HL-60 (cell line): ENCODE data around the gene ADAMTSL5.
"Not testable (repeated sequence)": the region's sequence is repeated elsewhere in the genome, so short reads cannot be mapped to it uniquely, and the experiment has no call there.

Source experiments
- DNase-seq, 2 experiments: peaks; one replicate each; pipeline ENCODE4 v3.0.0-alpha.2; 2010 to 2020; ENCODE audit warnings: low read depth in 1 of 2, low spot score in 1 of 2
- H3K27ac ChIP-seq: fragments of 250-450 bp; sonication (Bioruptor Pico); replicated peaks from 2 replicates; pipeline ENCODE4 v1.5.1; 2020; ENCODE audit warnings: mild to moderate bottlenecking, moderate library complexity
- H3K27me3 ChIP-seq: fragments of 250-450 bp; sonication (Bioruptor Pico); 2 replicates; pipeline ENCODE4 v1.5.1; 2021; ENCODE audit warnings: mild to moderate bottlenecking, moderate library complexity; ENCODE audit not compliant: insufficient read depth, poor library complexity, severe bottlenecking
- H3K4me3 ChIP-seq: replicated peaks from 2 replicates; pipeline ENCODE4 v1.5.1; 2011; ENCODE audit warnings: mild to moderate bottlenecking, control low read depth, low read length; ENCODE audit not compliant: insufficient read depth
- GABPA ChIP-seq: IDR thresholded peaks from 2 replicates; pipeline ENCODE4 v1.6.1; 2012; ENCODE audit warnings: low read depth
- POLR2AphosphoS5 ChIP-seq: IDR thresholded peaks from 2 replicates; pipeline ENCODE4 v1.6.1; 2012; ENCODE audit warnings: low read depth
- SPI1 ChIP-seq: IDR thresholded peaks from 2 replicates; pipeline ENCODE4 v1.6.1; 2012; ENCODE audit warnings: low read depth, mild to moderate bottlenecking, borderline replicate concordance
- TF ChIP-seq, protein P1 (sequence below): IDR thresholded peaks from one replicate; pipeline ENCODE4 v1.5.1; 2011; ENCODE audit warnings: low read length, control low read depth, inconsistent platforms; ENCODE audit not compliant: insufficient read depth
- TF ChIP-seq, protein P2 (sequence below): IDR thresholded peaks from 2 replicates; pipeline ENCODE4 v1.6.1; 2012; ENCODE audit warnings: low read depth; ENCODE audit not compliant: insufficient replicate concordance

Gene ADAMTSL5

DNA sequence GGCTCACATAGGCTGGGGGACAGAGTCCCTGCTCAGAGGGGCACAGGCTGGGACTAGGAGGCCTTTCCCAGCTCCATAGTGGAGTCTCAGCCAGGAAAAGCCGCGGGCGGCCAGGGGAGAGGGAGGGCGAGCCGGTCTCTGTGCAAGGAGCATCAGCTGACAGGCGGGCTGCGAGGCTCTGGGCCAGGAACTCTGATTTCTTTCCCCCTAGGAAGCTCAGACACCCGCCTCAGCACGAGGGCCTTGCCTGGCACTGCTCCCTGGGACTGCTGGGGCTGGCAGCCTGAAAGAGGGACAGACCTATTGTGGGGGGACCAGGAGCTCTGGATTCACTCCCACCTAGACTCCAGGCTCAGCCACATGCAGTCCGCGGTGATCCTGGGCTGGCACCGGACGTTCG is 8.8 kb upstream of the ADAMTSL5 start:
- no peak overlapping the region for H3K4me3 ChIP-seq
- no peak overlapping the region for H3K27ac ChIP-seq
- H3K27me3 ChIP-seq = peaks cover 22% of the 10 kb centered on the region
- no peak for TF ChIP-seq SPI1
- no peak for DNase-seq

DNA sequence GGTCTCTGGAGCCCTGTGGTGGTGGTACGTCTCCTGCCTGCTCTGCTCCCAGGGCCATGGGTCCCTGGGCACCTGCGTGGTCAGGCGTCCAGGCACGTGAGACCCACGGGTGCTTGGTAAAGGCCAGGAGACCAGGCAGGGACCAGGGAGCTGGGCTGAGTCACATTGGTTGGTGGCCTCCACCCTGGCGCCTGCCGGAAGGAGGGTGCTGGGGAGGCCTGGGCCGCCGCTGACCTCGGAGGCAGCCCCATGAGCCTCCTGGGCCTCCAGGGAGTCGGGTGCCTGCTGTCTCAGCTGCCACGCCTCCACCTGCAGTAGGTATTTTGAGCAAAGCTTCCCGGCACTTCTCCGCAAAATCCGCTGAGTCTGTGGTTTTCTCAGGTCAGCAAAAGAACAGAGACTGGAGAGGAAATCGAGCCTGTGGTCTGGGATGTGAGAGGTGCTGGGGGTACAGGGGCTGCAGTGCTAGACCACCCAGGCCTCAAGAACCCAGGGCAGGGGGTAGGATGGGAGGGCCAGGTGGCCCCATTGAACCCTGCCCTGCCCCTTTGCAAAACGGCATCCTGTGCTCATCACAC is 7.5 kb upstream of the ADAMTSL5 start:
- Histone ChIP-seq H3K27ac (no peak overlapping the region), H3K4me3 (no peak overlapping the region), H3K27me3 (peaks cover 22% of the 10 kb centered on the region)
- TF ChIP-seq SPI1 (no peak), GABPA (no peak), POLR2AphosphoS5 (no peak)
- TF ChIP-seq, protein P1, sequence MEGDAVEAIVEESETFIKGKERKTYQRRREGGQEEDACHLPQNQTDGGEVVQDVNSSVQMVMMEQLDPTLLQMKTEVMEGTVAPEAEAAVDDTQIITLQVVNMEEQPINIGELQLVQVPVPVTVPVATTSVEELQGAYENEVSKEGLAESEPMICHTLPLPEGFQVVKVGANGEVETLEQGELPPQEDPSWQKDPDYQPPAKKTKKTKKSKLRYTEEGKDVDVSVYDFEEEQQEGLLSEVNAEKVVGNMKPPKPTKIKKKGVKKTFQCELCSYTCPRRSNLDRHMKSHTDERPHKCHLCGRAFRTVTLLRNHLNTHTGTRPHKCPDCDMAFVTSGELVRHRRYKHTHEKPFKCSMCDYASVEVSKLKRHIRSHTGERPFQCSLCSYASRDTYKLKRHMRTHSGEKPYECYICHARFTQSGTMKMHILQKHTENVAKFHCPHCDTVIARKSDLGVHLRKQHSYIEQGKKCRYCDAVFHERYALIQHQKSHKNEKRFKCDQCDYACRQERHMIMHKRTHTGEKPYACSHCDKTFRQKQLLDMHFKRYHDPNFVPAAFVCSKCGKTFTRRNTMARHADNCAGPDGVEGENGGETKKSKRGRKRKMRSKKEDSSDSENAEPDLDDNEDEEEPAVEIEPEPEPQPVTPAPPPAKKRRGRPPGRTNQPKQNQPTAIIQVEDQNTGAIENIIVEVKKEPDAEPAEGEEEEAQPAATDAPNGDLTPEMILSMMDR = no peak
- TF ChIP-seq, protein P2, sequence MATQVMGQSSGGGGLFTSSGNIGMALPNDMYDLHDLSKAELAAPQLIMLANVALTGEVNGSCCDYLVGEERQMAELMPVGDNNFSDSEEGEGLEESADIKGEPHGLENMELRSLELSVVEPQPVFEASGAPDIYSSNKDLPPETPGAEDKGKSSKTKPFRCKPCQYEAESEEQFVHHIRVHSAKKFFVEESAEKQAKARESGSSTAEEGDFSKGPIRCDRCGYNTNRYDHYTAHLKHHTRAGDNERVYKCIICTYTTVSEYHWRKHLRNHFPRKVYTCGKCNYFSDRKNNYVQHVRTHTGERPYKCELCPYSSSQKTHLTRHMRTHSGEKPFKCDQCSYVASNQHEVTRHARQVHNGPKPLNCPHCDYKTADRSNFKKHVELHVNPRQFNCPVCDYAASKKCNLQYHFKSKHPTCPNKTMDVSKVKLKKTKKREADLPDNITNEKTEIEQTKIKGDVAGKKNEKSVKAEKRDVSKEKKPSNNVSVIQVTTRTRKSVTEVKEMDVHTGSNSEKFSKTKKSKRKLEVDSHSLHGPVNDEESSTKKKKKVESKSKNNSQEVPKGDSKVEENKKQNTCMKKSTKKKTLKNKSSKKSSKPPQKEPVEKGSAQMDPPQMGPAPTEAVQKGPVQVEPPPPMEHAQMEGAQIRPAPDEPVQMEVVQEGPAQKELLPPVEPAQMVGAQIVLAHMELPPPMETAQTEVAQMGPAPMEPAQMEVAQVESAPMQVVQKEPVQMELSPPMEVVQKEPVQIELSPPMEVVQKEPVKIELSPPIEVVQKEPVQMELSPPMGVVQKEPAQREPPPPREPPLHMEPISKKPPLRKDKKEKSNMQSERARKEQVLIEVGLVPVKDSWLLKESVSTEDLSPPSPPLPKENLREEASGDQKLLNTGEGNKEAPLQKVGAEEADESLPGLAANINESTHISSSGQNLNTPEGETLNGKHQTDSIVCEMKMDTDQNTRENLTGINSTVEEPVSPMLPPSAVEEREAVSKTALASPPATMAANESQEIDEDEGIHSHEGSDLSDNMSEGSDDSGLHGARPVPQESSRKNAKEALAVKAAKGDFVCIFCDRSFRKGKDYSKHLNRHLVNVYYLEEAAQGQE = no peak
- no peak for DNase-seq

DNA sequence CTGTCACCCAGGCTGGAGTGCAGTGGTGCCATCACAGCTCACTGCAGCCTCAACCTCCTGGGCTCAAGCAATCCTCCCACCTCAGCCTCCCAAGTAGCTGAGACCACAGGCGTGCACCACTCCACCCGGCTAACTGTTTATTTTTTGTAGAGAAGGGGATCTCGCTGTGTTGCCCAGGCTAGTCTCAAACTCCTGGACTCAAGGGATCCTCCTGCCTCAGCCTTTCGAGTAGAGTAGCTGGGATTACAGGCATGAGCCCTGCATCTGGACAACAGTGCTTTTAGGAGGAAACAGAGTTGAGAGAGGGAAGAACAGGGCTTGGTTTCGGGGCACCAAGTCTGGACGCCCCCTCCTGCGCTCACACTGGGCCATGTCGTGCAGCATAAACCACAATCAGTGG is 7.0 kb upstream of the ADAMTSL5 start:
- not testable (repeated sequence) for DNase-seq, H3K27ac ChIP-seq, H3K4me3 ChIP-seq
- H3K27me3 ChIP-seq = peaks cover 18% of the 10 kb centered on the region

DNA sequence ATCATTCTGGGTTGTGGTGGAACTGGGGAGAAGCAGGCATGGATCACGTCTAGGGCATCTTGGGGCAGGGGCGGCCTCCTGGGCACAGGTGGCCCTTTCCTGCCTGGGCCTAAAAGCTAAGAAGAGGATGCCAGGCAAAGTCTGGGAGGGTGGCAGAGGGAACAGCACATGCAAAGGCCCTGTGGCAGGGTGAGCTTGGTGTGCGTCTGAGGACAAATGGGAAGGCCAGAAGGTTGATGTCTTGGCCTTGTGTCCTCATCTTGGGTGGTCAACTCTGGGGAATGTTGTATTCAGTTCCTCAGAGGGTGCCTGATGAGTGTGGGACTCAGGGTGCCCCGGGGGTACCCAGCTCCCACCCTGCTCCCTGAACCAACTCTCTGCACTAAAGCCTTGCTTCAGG is 5.7 kb upstream of the ADAMTSL5 start:
- Histone ChIP-seq H3K27ac (no peak overlapping the region), H3K4me3 (no peak overlapping the region), H3K27me3 (peaks cover 11% of the 10 kb centered on the region)
- no peak for DNase-seq
- TF ChIP-seq, protein P1 = no peak
- TF ChIP-seq, protein P2 = no peak
- TF ChIP-seq GABPA (no peak), SPI1 (no peak), POLR2AphosphoS5 (no peak)

DNA sequence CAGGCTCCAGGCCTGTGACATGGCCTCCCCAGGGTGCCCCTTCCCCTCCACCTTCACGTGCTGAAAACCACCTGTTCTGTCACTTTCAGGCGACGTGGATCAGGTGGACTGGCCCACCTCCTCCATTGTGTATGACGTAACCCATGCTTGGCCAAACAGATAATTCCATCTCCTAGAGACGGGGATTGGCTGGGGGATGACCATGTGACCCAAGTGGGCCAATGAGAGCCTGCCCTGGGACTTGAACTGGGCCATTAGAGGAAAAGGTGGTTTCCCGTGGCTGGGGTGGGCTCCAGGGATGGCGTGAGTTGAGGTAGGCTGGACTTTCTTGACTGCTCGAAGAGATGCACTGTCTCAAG is 3.6 kb upstream of the ADAMTSL5 start:
- Histone ChIP-seq H3K4me3 (no peak overlapping the region), H3K27me3 (peaks cover 15% of the 10 kb centered on the region), H3K27ac (no peak overlapping the region)
- TF ChIP-seq SPI1 (no peak), POLR2AphosphoS5 (no peak)
- TF ChIP-seq, protein P1 = no peak
- TF ChIP-seq, protein P2 = no peak
- no peak for DNase-seq
